Lower lobe of right lung (tissue), 2 donors: ENCODE data around the gene SLC22A5. TPM values are rescaled to one million over a fixed set of nuclear protein-coding genes. Genes with fewer than 3 reads are reported as not detected.
A peak's percentile ranks its signal among the peaks of the same experiment; 100 is the strongest.

Experiments
- ATAC-seq, 2 donors: fragments of 200-7000 bp; cut with Tn5 transposase; one replicate each; pipeline ENCODE4 v1.9.1; 2020 to 2022; ENCODE audit warnings: mild to moderate bottlenecking in 2 of 2, moderate library complexity in 2 of 2
- DNase-seq: peaks from one replicate; pipeline ENCODE4 v3.0.0-alpha.2; 2020
- H3K27ac ChIP-seq: fragments of 200-600 bp; one replicate; pipeline ENCODE4 v1.8.0; 2022
- H3K27me3 ChIP-seq: fragments of 200-600 bp; one replicate; pipeline ENCODE4 v1.8.0; 2022; ENCODE audit warnings: low read depth
- H3K36me3 ChIP-seq: fragments of 200-600 bp; one replicate; pipeline ENCODE4 v1.8.0; 2022; ENCODE audit warnings: mild to moderate bottlenecking
- H3K4me1 ChIP-seq: fragments of 200-600 bp; one replicate; pipeline ENCODE4 v1.8.0; 2022
- H3K4me3 ChIP-seq: fragments of 200-600 bp; one replicate; pipeline ENCODE4 v1.8.0; 2022; ENCODE audit warnings: mild to moderate bottlenecking
- H3K9me3 ChIP-seq: fragments of 200-600 bp; one replicate; pipeline ENCODE4 v1.8.0; 2022
- CTCF ChIP-seq: fragments of 200-600 bp; IDR thresholded peaks from one replicate; pipeline ENCODE4 v1.8.0; 2022; ENCODE audit warnings: antibody characterized with exemption, mild to moderate bottlenecking
- intact Hi-C: fragments of 100-400 bp; cut with DNase I; formaldehyde crosslinking; loops from one replicate; pipeline ENCODE4 v1.11.0; 2022
- total RNA-seq: library from RNA; stranded (reverse); fragmentation: NEBNext Ultra II Directional; extraction: Animal tissue kit (Norgen Biotek cat#: 25700); gene quantifications from one replicate; pipeline ENCODE4 v1.2.1, GENCODE V29; 2021
- donor health status: DM: no; HTN: yes; CAD: no; lungs with severe emphysema.

The SLC22A5 gene
- total RNA-seq, 1 donor from 2014 or later: 12.6 TPM

DNA sequence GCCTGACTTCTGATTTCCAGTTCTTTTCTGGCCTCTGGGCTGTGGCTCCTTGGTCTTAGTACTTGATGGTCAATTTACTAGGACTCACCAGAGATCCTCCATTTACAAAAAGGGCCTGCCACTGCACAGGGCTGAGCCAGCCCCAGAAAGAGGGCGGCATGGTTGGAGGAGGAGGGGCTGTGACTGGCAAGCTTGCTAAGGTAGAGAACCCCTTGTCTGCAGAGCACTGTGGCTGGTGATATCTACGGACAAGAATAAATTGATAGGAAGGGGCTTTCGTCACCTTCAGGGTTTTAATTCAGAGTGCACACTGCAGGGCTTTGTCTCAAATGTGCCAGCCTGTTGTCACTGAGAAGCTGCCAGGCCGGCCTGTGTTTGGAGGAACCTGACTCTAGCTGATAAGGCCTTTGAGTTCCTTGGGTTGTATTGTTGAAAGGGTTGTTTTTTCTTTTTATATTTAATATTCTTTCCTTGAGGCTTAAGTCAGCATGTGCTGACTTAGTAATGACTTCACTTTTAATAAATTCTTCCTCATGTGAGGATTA is 15.1 kb downstream of the SLC22A5 start:
- Histone ChIP-seq H3K9me3 (no peaks in the 10 kb centered on the region), H3K4me1 (peaks cover 46% of the 10 kb centered on the region), H3K27ac (no peak overlapping the region), H3K4me3 (no peak overlapping the region), H3K27me3 (no peaks in the 10 kb centered on the region), H3K36me3 (peaks cover 14% of the 10 kb centered on the region)
- TF ChIP-seq CTCF: no peak
- intact Hi-C loops: loop anchor here (5.0 kb wide), 1 partner anchor 118 kb away; no protein-coding TSS in a partner anchor
- ATAC-seq: no peak
- DNase-seq: no peak

DNA sequence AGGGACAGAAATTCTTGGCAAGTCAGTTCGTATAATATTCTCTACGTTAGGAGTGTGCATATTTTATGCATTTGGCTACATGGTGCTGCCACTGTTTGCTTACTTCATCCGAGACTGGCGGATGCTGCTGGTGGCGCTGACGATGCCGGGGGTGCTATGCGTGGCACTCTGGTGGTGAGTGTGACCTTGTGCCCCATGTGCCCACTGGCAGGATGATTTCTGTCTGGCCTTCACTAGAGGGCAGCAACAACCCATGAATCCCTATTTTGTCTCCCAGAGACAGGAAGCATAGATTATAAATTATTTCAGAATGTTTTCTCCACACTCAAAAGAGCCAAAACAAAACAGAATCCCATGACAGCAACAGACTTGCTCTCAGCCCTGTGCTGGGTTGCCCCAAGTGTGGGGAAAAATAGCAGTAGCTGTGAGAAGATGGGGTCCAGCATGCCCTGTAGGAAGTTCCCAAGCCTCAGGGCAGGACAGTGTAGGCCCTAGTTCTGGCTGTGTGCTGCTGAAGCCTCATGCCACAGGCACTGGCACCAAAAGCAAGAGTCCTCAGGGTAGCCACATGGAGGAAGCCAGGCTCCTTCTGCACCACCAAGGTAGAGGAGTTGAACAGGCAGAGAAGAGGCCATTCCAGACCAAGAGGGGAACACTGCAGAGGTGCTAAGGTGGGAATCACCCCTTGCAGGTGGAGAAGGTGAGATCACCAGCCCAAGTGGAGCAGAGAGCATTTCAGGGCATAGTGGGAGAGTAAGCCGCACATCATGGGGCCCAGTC is 16.0 kb downstream of the SLC22A5 start:
- ATAC-seq: peak; percentile 58 to 70
- Histone ChIP-seq H3K36me3 (peaks cover 15% of the 10 kb centered on the region), H3K27me3 (no peaks in the 10 kb centered on the region), H3K4me1 (peaks cover 52% of the 10 kb centered on the region), H3K27ac (peak overlapping the region; percentile 68), H3K4me3 (no peak overlapping the region), H3K9me3 (no peaks in the 10 kb centered on the region)
- intact Hi-C loops: loop anchor here (5.0 kb wide), 1 partner anchor 117 kb away; no protein-coding TSS in a partner anchor
- peak; percentile 76 for TF ChIP-seq CTCF
- DNase-seq: no peak

- Histone ChIP-seq H3K4me3 (no peak overlapping the region), H3K27me3 (no peaks in the 10 kb centered on the region), H3K9me3 (no peaks in the 10 kb centered on the region), H3K36me3 (peaks cover 21% of the 10 kb centered on the region), H3K27ac (peak overlapping the region; percentile 84), H3K4me1 (peaks cover 52% of the 10 kb centered on the region)
- peak; percentile 83 for DNase-seq
- intact Hi-C loops: loop anchor here (5.0 kb wide), 1 partner anchor 116 kb away; no protein-coding TSS in a partner anchor
- peak; percentile 87 for TF ChIP-seq CTCF
- ATAC-seq: peak; percentile 90 to 92
Measured at GRCh38 chr5:132386644-132387286, 17.3 kb downstream of the SLC22A5 start.

DNA sequence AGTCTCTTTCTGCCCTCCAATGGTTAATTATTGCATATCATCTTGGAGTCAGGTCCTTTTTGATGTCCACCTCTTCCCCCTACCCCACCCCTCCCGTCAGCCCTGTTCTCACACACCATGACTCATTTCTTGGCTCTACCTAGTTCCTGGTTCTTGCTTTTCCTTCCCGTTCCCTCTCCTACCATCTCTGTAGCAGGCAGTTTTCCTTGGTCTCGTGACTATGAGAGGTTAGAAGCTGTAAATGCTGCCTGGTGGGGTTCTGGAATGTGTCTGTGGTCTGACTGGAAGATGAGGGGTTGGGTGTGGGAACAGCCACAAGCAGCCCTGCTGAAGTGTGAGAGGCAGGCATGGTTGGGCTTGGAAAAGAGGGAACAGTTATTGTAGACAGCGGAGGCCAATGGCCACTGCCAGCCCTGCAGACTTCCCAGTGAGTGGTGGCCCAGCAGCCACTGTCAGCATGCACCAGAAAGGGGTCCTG is 18.2 kb downstream of the SLC22A5 start:
- peak; percentile 65 for DNase-seq
- Histone ChIP-seq H3K4me3 (peak overlapping the region; percentile 20), H3K27ac (peak overlapping the region; percentile 84), H3K9me3 (no peaks in the 10 kb centered on the region), H3K4me1 (peaks cover 52% of the 10 kb centered on the region), H3K27me3 (no peaks in the 10 kb centered on the region), H3K36me3 (peaks cover 28% of the 10 kb centered on the region)
- TF ChIP-seq CTCF: peak; percentile 11
- ATAC-seq: peak; percentile 88 to 93
- intact Hi-C loops: loop anchor here (5.0 kb wide), 1 partner anchor 115 kb away; no protein-coding TSS in a partner anchor

- intact Hi-C loops: loop anchor here (5.0 kb wide), 1 partner anchor 114 kb away; no protein-coding TSS in a partner anchor
- ATAC-seq: peak in 1 of 2 donors; percentile 22
- peak overlapping the region; percentile 84 for H3K27ac ChIP-seq
Measured at GRCh38 chr5:132388244-132389050, 18.9 kb downstream of the SLC22A5 start.

More at GRCh38 chr5:132388244-132389050, 18.9 kb downstream of the SLC22A5 start:
- DNase-seq: no peak
- Histone ChIP-seq H3K4me3 (peak overlapping the region; percentile 20), H3K4me1 (peaks cover 52% of the 10 kb centered on the region), H3K27me3 (no peaks in the 10 kb centered on the region), H3K9me3 (no peaks in the 10 kb centered on the region), H3K36me3 (peaks cover 31% of the 10 kb centered on the region)
- no peak for TF ChIP-seq CTCF
